Astrocyte (in vitro differentiated cells and primary cell): ENCODE results near the gene SPAG6.

Source experiments
- CTCF ChIP-seq: IDR thresholded peaks from 2 replicates; pipeline ENCODE4 v1.5.1; 2011; ENCODE audit warnings: low read depth, mild to moderate bottlenecking, inconsistent platforms, low read length, moderate library complexity; ENCODE audit not compliant: insufficient read depth
- EZH2 ChIP-seq: IDR thresholded peaks from 2 replicates; pipeline ENCODE4 v1.6.1; 2012; ENCODE audit warnings: mild to moderate bottlenecking, low read length, inconsistent platforms; ENCODE audit not compliant: insufficient read depth

GRCh38 chr10:22344781-22345300 lies 455 bp upstream of the SPAG6 start:
- TF ChIP-seq CTCF (no peak), EZH2 (no peak)
